ENCODE results near the gene WWP2.

- TF ChIP-seq, protein P1, sequence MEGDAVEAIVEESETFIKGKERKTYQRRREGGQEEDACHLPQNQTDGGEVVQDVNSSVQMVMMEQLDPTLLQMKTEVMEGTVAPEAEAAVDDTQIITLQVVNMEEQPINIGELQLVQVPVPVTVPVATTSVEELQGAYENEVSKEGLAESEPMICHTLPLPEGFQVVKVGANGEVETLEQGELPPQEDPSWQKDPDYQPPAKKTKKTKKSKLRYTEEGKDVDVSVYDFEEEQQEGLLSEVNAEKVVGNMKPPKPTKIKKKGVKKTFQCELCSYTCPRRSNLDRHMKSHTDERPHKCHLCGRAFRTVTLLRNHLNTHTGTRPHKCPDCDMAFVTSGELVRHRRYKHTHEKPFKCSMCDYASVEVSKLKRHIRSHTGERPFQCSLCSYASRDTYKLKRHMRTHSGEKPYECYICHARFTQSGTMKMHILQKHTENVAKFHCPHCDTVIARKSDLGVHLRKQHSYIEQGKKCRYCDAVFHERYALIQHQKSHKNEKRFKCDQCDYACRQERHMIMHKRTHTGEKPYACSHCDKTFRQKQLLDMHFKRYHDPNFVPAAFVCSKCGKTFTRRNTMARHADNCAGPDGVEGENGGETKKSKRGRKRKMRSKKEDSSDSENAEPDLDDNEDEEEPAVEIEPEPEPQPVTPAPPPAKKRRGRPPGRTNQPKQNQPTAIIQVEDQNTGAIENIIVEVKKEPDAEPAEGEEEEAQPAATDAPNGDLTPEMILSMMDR (IDR thresholded peaks at IDR 0.05): no peak
- TF ChIP-seq POLR2A (IDR thresholded peaks at IDR 0.05; ENCODE audit: low read depth) (no peak), POLR2AphosphoS5 (IDR thresholded peaks at IDR 0.05) (no peak), EP300 (IDR thresholded peaks at IDR 0.05) (no peak)
Measured at GRCh38 chr16:69905171-69905555, 143.0 kb downstream of the WWP2 start.
